ENCODE measurements around the gene MYO3B. TPM values are rescaled to one million over a fixed set of nuclear protein-coding genes. Genes with fewer than 3 reads are reported as not detected.

MYO3B gene
- total RNA-seq, 1 donor from 2014 or later: not detected

GRCh38 chr2:170386554-170386953 lies 208.6 kb downstream of the MYO3B start:
- Mint-ChIP-seq H3K27ac (no peak overlapping the region), H3K36me3 (ENCODE audit: insufficient read depth) (no peaks in the 10 kb centered on the region), H3K4me1 (ENCODE audit: low read depth) (peaks cover 5% of the 10 kb centered on the region), H3K4me3 (ENCODE audit: low read depth) (no peak overlapping the region), H3K9me3 (ENCODE audit: low read depth) (no peaks in the 10 kb centered on the region), H3K27me3 (no peaks in the 10 kb centered on the region)
- TF ChIP-seq CTCF (IDR thresholded peaks at IDR 0.05; ENCODE audit: unreplicated experiment): no peak
- no peak for DNase-seq (ENCODE audit: low spot score, unreplicated experiment)

- Mint-ChIP-seq H3K27ac (no peak overlapping the region), H3K4me3 (ENCODE audit: low read depth) (no peak overlapping the region)
Observed at GRCh38 chr2:170391018-170391417, 213.1 kb downstream of the MYO3B start.

GRCh38 chr2:170391697-170392096 lies 213.8 kb downstream of the MYO3B start:
- H3K36me3 Mint-ChIP-seq (ENCODE audit: insufficient read depth): no peaks in the 10 kb centered on the region
- no peaks in the 10 kb centered on the region for H3K9me3 Mint-ChIP-seq (ENCODE audit: low read depth)
- no peak for TF ChIP-seq CTCF (IDR thresholded peaks at IDR 0.05; ENCODE audit: unreplicated experiment)
- H3K27ac Mint-ChIP-seq: no peak overlapping the region
- no peak for DNase-seq (ENCODE audit: low spot score, unreplicated experiment)
- peaks cover 17% of the 10 kb centered on the region for H3K27me3 Mint-ChIP-seq
- no peak overlapping the region for H3K4me3 Mint-ChIP-seq (ENCODE audit: low read depth)
- peaks cover 1% of the 10 kb centered on the region for H3K4me1 Mint-ChIP-seq (ENCODE audit: low read depth)

More at GRCh38 chr2:170391018-170391417, 213.1 kb downstream of the MYO3B start:
- TF ChIP-seq CTCF (IDR thresholded peaks at IDR 0.05; ENCODE audit: unreplicated experiment): no peak
- Mint-ChIP-seq H3K4me1 (ENCODE audit: low read depth) (peaks cover 5% of the 10 kb centered on the region), H3K27me3 (peaks cover 13% of the 10 kb centered on the region), H3K9me3 (ENCODE audit: low read depth) (no peaks in the 10 kb centered on the region), H3K36me3 (ENCODE audit: insufficient read depth) (no peaks in the 10 kb centered on the region)
- DNase-seq (ENCODE audit: low spot score, unreplicated experiment): no peak

GRCh38 chr2:170393861-170394498 lies 216.0 kb downstream of the MYO3B start:
- Mint-ChIP-seq H3K4me1 (ENCODE audit: low read depth) (no peaks in the 10 kb centered on the region), H3K9me3 (ENCODE audit: low read depth) (no peaks in the 10 kb centered on the region), H3K27ac (no peak overlapping the region), H3K27me3 (peaks cover 17% of the 10 kb centered on the region), H3K36me3 (ENCODE audit: insufficient read depth) (no peaks in the 10 kb centered on the region), H3K4me3 (ENCODE audit: low read depth) (no peak overlapping the region)
- DNase-seq (ENCODE audit: low spot score, unreplicated experiment): no peak
- no peak for TF ChIP-seq CTCF (IDR thresholded peaks at IDR 0.05; ENCODE audit: unreplicated experiment)

- Mint-ChIP-seq H3K4me3 (ENCODE audit: low read depth) (no peak overlapping the region), H3K36me3 (ENCODE audit: insufficient read depth) (no peaks in the 10 kb centered on the region), H3K4me1 (ENCODE audit: low read depth) (peaks cover under 1% of the 10 kb centered on the region), H3K27me3 (peaks cover 20% of the 10 kb centered on the region), H3K9me3 (ENCODE audit: low read depth) (no peaks in the 10 kb centered on the region), H3K27ac (no peak overlapping the region)
- no peak for DNase-seq (ENCODE audit: low spot score, unreplicated experiment)
- no peak for TF ChIP-seq CTCF (IDR thresholded peaks at IDR 0.05; ENCODE audit: unreplicated experiment)
Observed at GRCh38 chr2:170394641-170395387, 216.9 kb downstream of the MYO3B start.

Measured in progenitor cell of endocrine pancreas (in vitro differentiated cells).